OCI-LY3 (cell line): ENCODE results near the gene RNF144B.
"Not testable (repeated sequence)": the region's sequence is repeated elsewhere in the genome, so short reads cannot be mapped to it uniquely, and the experiment has no call there.

Experiments used
- H2AFZ ChIP-seq: fragments of 200-600, 300-600 bp; shearing (Covaris generic); 2 replicates; pipeline ENCODE4 v1.6.0; 2014; ENCODE audit warnings: antibody characterized with exemption, low read depth, low read length
- H3K27ac ChIP-seq: fragments of 200-600, 300-600 bp; sonication (generic); 2 replicates; pipeline ENCODE4 v1.5.1; 2014; ENCODE audit warnings: mild to moderate bottlenecking, low read length, moderate library complexity, mixed read lengths
- H3K27me3 ChIP-seq: fragments of 200-600, 300-600 bp; sonication (generic); 2 replicates; pipeline ENCODE4 v1.6.1; 2014; ENCODE audit warnings: low read depth, low read length, mixed read lengths
- H3K36me3 ChIP-seq: fragments of 200-600, 300-600 bp; sonication (generic); replicated peaks from 2 replicates; pipeline ENCODE3; 2014; ENCODE audit warnings: low read depth, low read length, mixed read lengths
- H3K4me1 ChIP-seq: fragments of 300-600, 200-600 bp; sonication (generic); 2 replicates; pipeline ENCODE4 v1.6.1; 2014; ENCODE audit warnings: low read length, mixed read lengths
- H3K4me2 ChIP-seq: fragments of 200-600, 300-600 bp; sonication (generic); 2 replicates; pipeline ENCODE4 v1.6.1; 2014; ENCODE audit warnings: low read length, mixed read lengths
- H3K4me3 ChIP-seq: fragments of 300-600, 200-600 bp; sonication (generic); 2 replicates; pipeline ENCODE4 v1.5.1; 2014; ENCODE audit warnings: antibody characterized with exemption, mild to moderate bottlenecking, low read length, moderate library complexity
- H3K79me2 ChIP-seq: fragments of 300-600, 200-600 bp; shearing (Covaris generic); 2 replicates; pipeline ENCODE4 v1.6.1; 2014; ENCODE audit warnings: mild to moderate bottlenecking, low read length, mixed read lengths
- H3K9ac ChIP-seq: fragments of 300-600, 200-600 bp; shearing (Covaris generic); 2 replicates; pipeline ENCODE4 v1.6.0; 2014; ENCODE audit warnings: mild to moderate bottlenecking, low read length, moderate library complexity
- H3K9me3 ChIP-seq: fragments of 200-600, 300-600 bp; shearing (Covaris generic); 2 replicates; pipeline ENCODE4 v1.6.1; 2014; ENCODE audit warnings: low read length, mixed read lengths; ENCODE audit not compliant: insufficient read depth
- H4K20me1 ChIP-seq: fragments of 200-600, 300-600 bp; sonication (generic); 2 replicates; pipeline ENCODE4 v1.6.1; 2016; ENCODE audit warnings: low read length, mixed read lengths; ENCODE audit not compliant: insufficient read depth
- EZH2phosphoT487 ChIP-seq: fragments of 200-600 bp; shearing (Covaris generic); IDR thresholded peaks from 2 replicates; pipeline ENCODE4 v1.6.1; 2018; ENCODE audit warnings: antibody characterized with exemption, mixed run types, low read depth
- TF ChIP-seq, protein P1 (sequence below): fragments of 200-600, 300-600 bp; sonication (generic); IDR thresholded peaks from 2 replicates; pipeline ENCODE4 v1.5.1; 2014; ENCODE audit warnings: antibody characterized with exemption, low read length, low read depth

The RNF144B gene

DNA sequence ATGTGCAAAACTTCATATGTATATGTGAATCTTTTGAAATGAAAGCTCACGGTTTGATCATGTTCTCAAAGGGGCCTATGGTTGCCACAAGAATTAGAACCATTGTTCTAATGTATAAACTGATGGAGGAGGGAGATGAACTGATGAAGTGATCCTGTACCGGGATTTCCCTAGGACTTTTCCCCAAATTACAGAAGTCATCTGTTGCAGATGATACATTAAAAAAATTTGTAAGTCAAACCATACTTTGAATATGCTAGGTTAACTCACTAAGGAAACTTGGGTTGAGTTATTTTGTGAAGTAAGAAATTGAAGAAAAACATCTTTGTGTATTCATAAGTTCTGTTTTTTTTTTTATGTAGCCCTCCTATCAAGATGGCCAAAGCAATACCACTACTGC lies 33.9 kb upstream of the RNF144B start:
- Histone ChIP-seq H3K4me2 (peak overlapping the region; percentile 14), H2AFZ (no peak overlapping the region), H3K4me3 (no peak overlapping the region), H3K4me1 (peaks cover 54% of the 10 kb centered on the region), H3K27me3 (no peaks in the 10 kb centered on the region), H3K9me3 (no peaks in the 10 kb centered on the region), H3K9ac (peak overlapping the region; percentile 63; the same call in 1 of the 2 replicates), H3K36me3 (no peaks in the 10 kb centered on the region), H4K20me1 (no peaks in the 10 kb centered on the region), H3K27ac (peak overlapping the region; percentile 99), H3K79me2 (peaks cover 10% of the 10 kb centered on the region; the same call in 1 of the 2 replicates)
- TF ChIP-seq EZH2phosphoT487 = no peak
- TF ChIP-seq, protein P1, sequence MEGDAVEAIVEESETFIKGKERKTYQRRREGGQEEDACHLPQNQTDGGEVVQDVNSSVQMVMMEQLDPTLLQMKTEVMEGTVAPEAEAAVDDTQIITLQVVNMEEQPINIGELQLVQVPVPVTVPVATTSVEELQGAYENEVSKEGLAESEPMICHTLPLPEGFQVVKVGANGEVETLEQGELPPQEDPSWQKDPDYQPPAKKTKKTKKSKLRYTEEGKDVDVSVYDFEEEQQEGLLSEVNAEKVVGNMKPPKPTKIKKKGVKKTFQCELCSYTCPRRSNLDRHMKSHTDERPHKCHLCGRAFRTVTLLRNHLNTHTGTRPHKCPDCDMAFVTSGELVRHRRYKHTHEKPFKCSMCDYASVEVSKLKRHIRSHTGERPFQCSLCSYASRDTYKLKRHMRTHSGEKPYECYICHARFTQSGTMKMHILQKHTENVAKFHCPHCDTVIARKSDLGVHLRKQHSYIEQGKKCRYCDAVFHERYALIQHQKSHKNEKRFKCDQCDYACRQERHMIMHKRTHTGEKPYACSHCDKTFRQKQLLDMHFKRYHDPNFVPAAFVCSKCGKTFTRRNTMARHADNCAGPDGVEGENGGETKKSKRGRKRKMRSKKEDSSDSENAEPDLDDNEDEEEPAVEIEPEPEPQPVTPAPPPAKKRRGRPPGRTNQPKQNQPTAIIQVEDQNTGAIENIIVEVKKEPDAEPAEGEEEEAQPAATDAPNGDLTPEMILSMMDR = no peak

DNA sequence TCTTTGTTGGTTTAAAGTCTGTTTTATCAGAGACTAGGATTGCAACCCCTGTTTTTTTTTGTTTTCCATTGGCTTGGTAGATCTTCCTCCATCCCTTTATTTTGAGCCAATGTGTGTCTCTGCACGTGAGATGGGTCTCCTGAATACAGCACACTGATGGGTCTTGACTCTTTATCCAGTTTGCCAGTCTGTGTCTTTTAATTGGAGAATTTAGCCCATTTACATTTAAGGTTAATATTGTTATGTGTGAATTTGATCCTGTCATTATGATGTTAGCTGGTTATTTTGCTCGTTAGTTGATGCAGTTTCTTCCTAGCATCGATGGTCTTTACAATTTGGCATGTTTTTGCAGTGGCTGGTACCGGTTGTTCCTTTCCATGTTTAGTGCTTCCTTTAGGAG lies 29.6 kb upstream of the RNF144B start:
- not testable (repeated sequence) for H3K79me2 ChIP-seq, H3K27me3 ChIP-seq, H3K4me3 ChIP-seq, H3K4me2 ChIP-seq, H3K27ac ChIP-seq, H3K9ac ChIP-seq, H3K9me3 ChIP-seq, H3K36me3 ChIP-seq, H2AFZ ChIP-seq, H4K20me1 ChIP-seq
- H3K4me1 ChIP-seq = peaks cover 46% of the 10 kb centered on the region

DNA sequence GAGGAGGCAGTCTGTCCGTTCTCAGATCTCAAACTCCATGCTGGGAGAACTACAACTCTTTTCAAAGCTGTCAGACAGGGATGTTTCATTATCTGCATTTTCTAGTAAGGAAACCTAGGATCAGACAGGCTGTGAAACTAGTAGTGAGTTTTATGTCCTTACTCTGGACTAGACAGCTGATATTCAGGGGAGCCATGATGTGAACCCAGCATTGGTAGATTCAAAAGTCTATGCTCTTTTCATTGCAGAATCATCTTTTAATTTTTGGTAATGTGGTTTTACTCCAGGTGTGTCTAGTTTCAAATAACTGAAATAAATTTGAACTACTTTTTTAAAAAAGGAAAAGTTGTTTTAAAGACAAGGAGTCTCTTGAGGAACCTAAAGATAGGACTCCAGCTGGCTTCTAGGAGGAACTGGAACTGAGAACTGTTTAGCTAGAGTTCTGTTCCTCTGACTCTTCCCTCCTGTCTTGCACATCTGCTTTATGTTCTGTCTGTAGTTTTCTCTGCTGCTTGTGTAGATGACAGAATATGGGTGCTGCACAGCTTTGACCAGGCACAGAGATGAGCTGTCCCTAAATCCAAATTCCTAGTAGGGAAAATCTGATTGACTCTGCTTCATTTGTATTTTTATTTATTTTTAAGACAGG lies 27.8 kb upstream of the RNF144B start:
- no peaks in the 10 kb centered on the region for H3K27me3 ChIP-seq
- H3K4me3 ChIP-seq = peak overlapping the region; percentile 13; the same call in 1 of the 2 replicates
- H3K79me2 ChIP-seq = no peaks in the 10 kb centered on the region
- H2AFZ ChIP-seq = no peak overlapping the region
- TF ChIP-seq, protein P1 = no peak
- no peak for TF ChIP-seq EZH2phosphoT487
- H3K4me2 ChIP-seq = peak overlapping the region; percentile 49
- H3K27ac ChIP-seq = peak overlapping the region; percentile 93
- H3K4me1 ChIP-seq = peaks cover 38% of the 10 kb centered on the region
- peak overlapping the region; percentile 70 for H3K9ac ChIP-seq
- no peaks in the 10 kb centered on the region for H3K9me3 ChIP-seq
- H4K20me1 ChIP-seq = no peaks in the 10 kb centered on the region
- peaks cover 8% of the 10 kb centered on the region for H3K36me3 ChIP-seq

DNA sequence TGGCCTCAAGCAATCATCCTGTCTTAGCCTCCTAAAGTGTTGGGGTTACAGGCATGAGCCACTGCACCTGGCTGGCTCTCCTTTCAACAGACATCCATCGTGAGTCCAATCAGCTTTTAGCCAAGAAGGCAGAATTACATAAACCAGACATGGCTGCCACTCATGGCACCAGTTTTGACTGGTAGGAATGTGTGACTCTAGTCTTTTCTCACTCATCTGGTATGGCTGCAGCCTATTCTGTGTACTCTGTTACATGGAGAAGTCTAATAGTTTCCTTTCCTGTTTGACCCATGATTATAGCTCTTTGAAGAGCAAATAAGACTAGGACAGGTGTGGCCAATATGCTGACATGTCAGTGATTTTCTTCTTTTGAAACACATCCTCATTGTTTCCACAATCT lies 27.0 kb upstream of the RNF144B start:
- Histone ChIP-seq H3K4me3 (no peak overlapping the region), H3K9me3 (no peaks in the 10 kb centered on the region), H3K4me2 (peak overlapping the region; percentile 49), H4K20me1 (no peaks in the 10 kb centered on the region), H3K27me3 (no peaks in the 10 kb centered on the region), H3K36me3 (peaks cover 8% of the 10 kb centered on the region), H2AFZ (no peak overlapping the region), H3K4me1 (peaks cover 46% of the 10 kb centered on the region), H3K9ac (peak overlapping the region; percentile 66), H3K27ac (peak overlapping the region; percentile 93), H3K79me2 (no peaks in the 10 kb centered on the region)
- no peak for TF ChIP-seq EZH2phosphoT487
- TF ChIP-seq, protein P1 = no peak
